Measurements from ENCODE around the gene DPYD.

DNA sequence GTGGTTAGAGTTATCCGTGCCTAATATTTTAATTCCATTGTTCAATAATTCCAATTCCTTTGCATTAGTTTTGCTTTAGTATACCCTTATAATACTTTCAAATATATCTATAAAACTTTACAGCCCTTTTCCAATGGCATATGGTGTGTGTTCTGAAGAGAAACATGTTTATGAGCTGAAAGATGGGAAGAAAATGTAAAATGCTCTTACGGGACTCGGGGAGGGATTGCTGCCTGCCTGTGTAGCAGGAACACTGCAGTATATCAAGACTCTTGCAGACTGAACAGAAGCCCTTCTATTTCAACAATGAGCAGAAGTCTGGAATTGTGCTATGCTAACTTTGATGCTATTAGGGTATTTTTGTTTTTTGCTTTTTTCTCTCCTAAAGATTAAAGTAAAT lies 792.4 kb downstream of the DPYD start:
- TF ChIP-seq, protein P1, sequence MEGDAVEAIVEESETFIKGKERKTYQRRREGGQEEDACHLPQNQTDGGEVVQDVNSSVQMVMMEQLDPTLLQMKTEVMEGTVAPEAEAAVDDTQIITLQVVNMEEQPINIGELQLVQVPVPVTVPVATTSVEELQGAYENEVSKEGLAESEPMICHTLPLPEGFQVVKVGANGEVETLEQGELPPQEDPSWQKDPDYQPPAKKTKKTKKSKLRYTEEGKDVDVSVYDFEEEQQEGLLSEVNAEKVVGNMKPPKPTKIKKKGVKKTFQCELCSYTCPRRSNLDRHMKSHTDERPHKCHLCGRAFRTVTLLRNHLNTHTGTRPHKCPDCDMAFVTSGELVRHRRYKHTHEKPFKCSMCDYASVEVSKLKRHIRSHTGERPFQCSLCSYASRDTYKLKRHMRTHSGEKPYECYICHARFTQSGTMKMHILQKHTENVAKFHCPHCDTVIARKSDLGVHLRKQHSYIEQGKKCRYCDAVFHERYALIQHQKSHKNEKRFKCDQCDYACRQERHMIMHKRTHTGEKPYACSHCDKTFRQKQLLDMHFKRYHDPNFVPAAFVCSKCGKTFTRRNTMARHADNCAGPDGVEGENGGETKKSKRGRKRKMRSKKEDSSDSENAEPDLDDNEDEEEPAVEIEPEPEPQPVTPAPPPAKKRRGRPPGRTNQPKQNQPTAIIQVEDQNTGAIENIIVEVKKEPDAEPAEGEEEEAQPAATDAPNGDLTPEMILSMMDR (IDR thresholded peaks at IDR 0.05; ENCODE audit: insufficient read depth, low read depth, low read length): no peak
- no peak for TF ChIP-seq EZH2 (IDR thresholded peaks at IDR 0.05; ENCODE audit: insufficient read depth, low read length)

All from astrocyte (in vitro differentiated cells and primary cell).